Endothelial cell of umbilical vein (primary cell): ENCODE measurements around the gene SLC35F5. TPM values are rescaled to one million over a fixed set of nuclear protein-coding genes. Genes with fewer than 3 reads are reported as not detected.

Experiments used
- BruUV-seq: library from RNA; stranded (reverse); fragments of 400-500 nt; replicated peaks from 2 replicates; lab custom pipeline; 2021; lab: Mats Ljungman, UMichigan
- CTCF ChIA-PET: fragments of 300-600, 350-600 bp; sonication (Branson Sonifier 250); formaldehyde crosslinking; loops from one replicate; lab custom pipeline; 2021; ENCODE audit warnings: antibody characterized with exemption, inconsistent platforms; lab: Charles Lee
- POLR2A ChIA-PET: fragments of 300-600, 350-600 bp; sonication (Branson Sonifier 250); formaldehyde crosslinking; loops from one replicate; lab custom pipeline; 2021; ENCODE audit warnings: antibody characterized with exemption, inconsistent platforms; lab: Charles Lee
- DNase-seq: peaks from one replicate; pipeline ENCODE4 v3.0.0-alpha.2; 2011; ENCODE audit warnings: low read depth, low spot score
- FAIRE-seq: peaks from 2 replicates; lab custom pipeline; 2011; peaks lifted over from hg19 to GRCh38; lab: Jason Lieb, UNC
- H2AFZ ChIP-seq: 2 replicates; pipeline ENCODE4 v1.6.0; 2012; ENCODE audit warnings: low read depth, low read length, control low read depth, inconsistent platforms
- H3K27ac ChIP-seq: 2 replicates; pipeline ENCODE4 v1.5.1; 2011; ENCODE audit warnings: low read depth, mild to moderate bottlenecking, control low read depth, low read length, moderate library complexity; ENCODE audit not compliant: insufficient read depth
- H3K27me3 ChIP-seq, 2 experiments: 2 replicates each; pipeline versions ENCODE4 v1.6.0 to v1.6.1; 2011; ENCODE audit warnings: low read length in 2 of 2, mixed read lengths in 1 of 2; ENCODE audit not compliant: control insufficient read depth in 2 of 2, insufficient read depth in 2 of 2
- H3K36me3 ChIP-seq, 2 experiments: 2 replicates in 1 of 2; 3 replicates in 1 of 2; pipeline ENCODE4 v1.5.1; 2011; ENCODE audit warnings: low read length in 2 of 2, mild to moderate bottlenecking in 1 of 2, moderate library complexity in 1 of 2; ENCODE audit not compliant: control insufficient read depth in 2 of 2, insufficient read depth in 2 of 2; ENCODE audit errors: extremely low read depth in 1 of 2
- H3K4me1 ChIP-seq: 3 replicates; pipeline ENCODE4 v1.5.1; 2011; ENCODE audit warnings: mild to moderate bottlenecking, low read length; ENCODE audit not compliant: control insufficient read depth, insufficient read depth; ENCODE audit errors: extremely low read depth
- H3K4me2 ChIP-seq: 2 replicates; pipeline ENCODE4 v1.6.1; 2011; ENCODE audit warnings: low read length, control low read depth, mixed read lengths; ENCODE audit not compliant: insufficient read depth
- H3K4me3 ChIP-seq, 3 experiments: fragments of 200-600 bp in 1 of 3; sonication (generic), shearing (Covaris generic) in 1 of 3; replicated peaks in 1 of 3; 2 replicates each; pipeline ENCODE4 v1.5.1; 2011 to 2016; ENCODE audit warnings: control low read depth in 3 of 3, low read length in 3 of 3, mild to moderate bottlenecking in 2 of 3, inconsistent platforms in 1 of 3, low read depth in 1 of 3, moderate library complexity in 1 of 3; ENCODE audit not compliant: insufficient read depth in 1 of 3
- H3K79me2 ChIP-seq: 2 replicates; pipeline ENCODE4 v1.6.0; 2012; ENCODE audit warnings: low read length, inconsistent platforms; ENCODE audit not compliant: control insufficient read depth, insufficient read depth
- H3K9ac ChIP-seq: replicated peaks from 2 replicates; pipeline ENCODE3; 2011; ENCODE audit warnings: low read length, control low read depth; ENCODE audit not compliant: insufficient read depth; ENCODE audit errors: extremely low read depth
- H3K9me1 ChIP-seq: replicated peaks from 3 replicates; pipeline ENCODE4 v1.6.0; 2011; ENCODE audit warnings: mild to moderate bottlenecking, low read length; ENCODE audit not compliant: control insufficient read depth, insufficient read depth; ENCODE audit errors: extremely low read depth
- H3K9me3 ChIP-seq: replicated peaks from 2 replicates; pipeline ENCODE4 v1.5.1; 2012; ENCODE audit warnings: low read length, inconsistent platforms; ENCODE audit not compliant: control insufficient read depth, insufficient read depth
- H4K20me1 ChIP-seq: replicated peaks from 2 replicates; pipeline ENCODE3; 2011; ENCODE audit warnings: mild to moderate bottlenecking, low read length; ENCODE audit not compliant: control insufficient read depth, insufficient read depth; ENCODE audit errors: extremely low read depth
- EZH2 ChIP-seq: IDR thresholded peaks from 2 replicates; pipeline ENCODE4 v1.6.1; 2012; ENCODE audit warnings: borderline replicate concordance, low read depth, mild to moderate bottlenecking, moderate library complexity, low read length, inconsistent platforms; ENCODE audit not compliant: severe bottlenecking
- FOS ChIP-seq: IDR thresholded peaks from 2 replicates; pipeline ENCODE4 v1.6.1; 2011; ENCODE audit warnings: mild to moderate bottlenecking, low read length, moderate library complexity, borderline replicate concordance; ENCODE audit not compliant: insufficient read depth
- GATA2 ChIP-seq: IDR thresholded peaks from 2 replicates; pipeline ENCODE4 v1.7.0; 2011; ENCODE audit warnings: low read depth, mild to moderate bottlenecking, moderate library complexity, mixed read lengths, low read length; ENCODE audit not compliant: insufficient read length, insufficient read depth
- JUN ChIP-seq: IDR thresholded peaks from 2 replicates; pipeline ENCODE4 v1.6.1; 2011; ENCODE audit warnings: borderline replicate concordance, low read depth; ENCODE audit not compliant: insufficient read length, insufficient read depth
- MYC ChIP-seq: IDR thresholded peaks from one replicate; pipeline ENCODE4 v1.6.1; 2011; ENCODE audit warnings: mild to moderate bottlenecking, low read depth, low read length
- POLR2A ChIP-seq: IDR thresholded peaks from 2 replicates; pipeline ENCODE4 v1.6.1; 2012; ENCODE audit warnings: low read depth, mild to moderate bottlenecking, control low read depth, low read length
- POLR2AphosphoS5 ChIP-seq: IDR thresholded peaks from 2 replicates; pipeline ENCODE4 v1.6.1; 2012; ENCODE audit warnings: low read depth, mild to moderate bottlenecking, control low read depth, low read length, moderate library complexity; ENCODE audit not compliant: insufficient read depth
- dilution Hi-C: fragments of 300-500 bp; cut with MboI; formaldehyde crosslinking; loops from one replicate; pipeline ENCODE4 v1.15.0; 2019; ENCODE audit warnings: low sequenced_read_pairs; ENCODE audit not compliant: extremely low pct_ligation_motif_present
- intact Hi-C: fragments of 100-400 bp; cut with micrococcal nuclease; formaldehyde crosslinking; loops from one replicate; pipeline ENCODE4 v1.10.0; 2022
- polyA plus RNA-seq, 4 experiments: library from polyadenylated mRNA; depleted of rRNA in 3 of 4; stranded (reverse) in 3 of 4; unstranded in 1 of 4; fragments of >200 nt; gene quantifications; 2 replicates each; pipeline versions ENCODE4 v1.2.1 to v1.2.3, GENCODE V29; 2011 to 2012; ENCODE audit warnings: missing spikeins in 1 of 4
- total RNA-seq: library from RNA; stranded (reverse); gene quantifications from 2 replicates; pipeline ENCODE4 v1.2.3, GENCODE V29; 2021
- TF ChIP-seq, protein P1 (sequence below): IDR thresholded peaks from 2 replicates; pipeline ENCODE4 v1.6.1; 2011; ENCODE audit not compliant: insufficient read depth, insufficient read length
- TF ChIP-seq, protein P2 (sequence below), 2 donors: IDR thresholded peaks; 1 replicate in 1 of 2; 2 replicates in 1 of 2; pipeline ENCODE4 v1.5.1; 2011; ENCODE audit warnings: low read length in 2 of 2, mild to moderate bottlenecking in 2 of 2, moderate library complexity in 2 of 2, control low read depth in 1 of 2, inconsistent platforms in 1 of 2, low read depth in 1 of 2; ENCODE audit not compliant: insufficient read depth in 1 of 2; ENCODE audit errors: extremely low read depth in 1 of 2

The SLC35F5 gene
- total and polyA plus RNA-seq, 2 donors (not counting 3 experiments of a cell fraction or from before 2014, with no cell fraction given), result 22.4 to 51.1 TPM

DNA sequence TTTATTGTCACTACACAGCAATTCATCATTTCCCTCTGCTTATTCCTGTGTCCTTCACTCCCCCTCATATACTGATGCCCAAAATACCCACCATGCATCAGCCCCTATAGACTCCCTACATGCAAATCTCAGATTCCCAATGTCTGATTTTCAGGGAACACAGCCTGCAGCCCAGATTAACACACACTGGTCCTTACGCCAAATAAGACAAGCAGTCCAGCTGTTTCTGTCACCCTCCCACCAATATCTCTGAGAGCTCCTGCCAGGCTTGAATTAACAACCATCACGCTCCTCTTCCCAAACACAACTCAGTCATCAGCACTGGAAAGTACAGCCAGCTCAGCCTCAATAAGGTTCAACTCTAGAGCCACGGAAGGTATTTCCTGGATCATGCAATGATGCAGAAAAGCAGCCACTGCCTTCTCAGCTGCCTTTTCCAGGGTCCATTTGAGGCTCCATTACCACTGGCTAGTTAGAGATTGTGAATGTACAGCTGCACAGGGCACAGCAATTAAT is 39.0 kb upstream of the SLC35F5 start:
- peaks cover 0 to 8% of the 10 kb centered on the region in 2 experiments for H3K27me3 ChIP-seq
- no peaks in the 10 kb centered on the region for H3K9me3 ChIP-seq
- H3K9ac ChIP-seq, result no peak overlapping the region
- H3K9me1 ChIP-seq, result no peaks in the 10 kb centered on the region
- no peak overlapping the region for H2AFZ ChIP-seq
- TF ChIP-seq POLR2A, result no peak
- TF ChIP-seq JUN, result no peak
- TF ChIP-seq FOS, result no peak
- TF ChIP-seq, protein P1, sequence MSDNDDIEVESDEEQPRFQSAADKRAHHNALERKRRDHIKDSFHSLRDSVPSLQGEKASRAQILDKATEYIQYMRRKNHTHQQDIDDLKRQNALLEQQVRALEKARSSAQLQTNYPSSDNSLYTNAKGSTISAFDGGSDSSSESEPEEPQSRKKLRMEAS, result no peak
- no peak for TF ChIP-seq MYC
- no peak for TF ChIP-seq EZH2
- TF ChIP-seq, protein P2, sequence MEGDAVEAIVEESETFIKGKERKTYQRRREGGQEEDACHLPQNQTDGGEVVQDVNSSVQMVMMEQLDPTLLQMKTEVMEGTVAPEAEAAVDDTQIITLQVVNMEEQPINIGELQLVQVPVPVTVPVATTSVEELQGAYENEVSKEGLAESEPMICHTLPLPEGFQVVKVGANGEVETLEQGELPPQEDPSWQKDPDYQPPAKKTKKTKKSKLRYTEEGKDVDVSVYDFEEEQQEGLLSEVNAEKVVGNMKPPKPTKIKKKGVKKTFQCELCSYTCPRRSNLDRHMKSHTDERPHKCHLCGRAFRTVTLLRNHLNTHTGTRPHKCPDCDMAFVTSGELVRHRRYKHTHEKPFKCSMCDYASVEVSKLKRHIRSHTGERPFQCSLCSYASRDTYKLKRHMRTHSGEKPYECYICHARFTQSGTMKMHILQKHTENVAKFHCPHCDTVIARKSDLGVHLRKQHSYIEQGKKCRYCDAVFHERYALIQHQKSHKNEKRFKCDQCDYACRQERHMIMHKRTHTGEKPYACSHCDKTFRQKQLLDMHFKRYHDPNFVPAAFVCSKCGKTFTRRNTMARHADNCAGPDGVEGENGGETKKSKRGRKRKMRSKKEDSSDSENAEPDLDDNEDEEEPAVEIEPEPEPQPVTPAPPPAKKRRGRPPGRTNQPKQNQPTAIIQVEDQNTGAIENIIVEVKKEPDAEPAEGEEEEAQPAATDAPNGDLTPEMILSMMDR (IDR thresholded peaks at IDR 0.05; ENCODE audit: extremely low read depth in 1 of 2, insufficient read depth in 1 of 2, low read depth in 1 of 2, low read length in 2 of 2), result no peak
- TF ChIP-seq POLR2AphosphoS5, result no peak
- no peak for TF ChIP-seq GATA2
- H3K27ac ChIP-seq, result no peak overlapping the region
- DNase-seq (no peak), FAIRE-seq (no peak)
- no peaks in the 10 kb centered on the region for H3K36me3 ChIP-seq
- H4K20me1 ChIP-seq, result no peaks in the 10 kb centered on the region
- H3K4me1 ChIP-seq, result no peaks in the 10 kb centered on the region
- CTCF ChIA-PET, result interaction anchor here (1.1 kb wide), 1 partner anchor 93 kb away, joined by 3 read pairs; no protein-coding TSS in a partner anchor
- no TSS peak for BruUV-seq
- intact Hi-C loops, result no loop called here
- no peak overlapping the region for H3K4me2 ChIP-seq
- no peaks in the 10 kb centered on the region for H3K79me2 ChIP-seq
- no peak overlapping the region for H3K4me3 ChIP-seq
- dilution Hi-C loops, result no loop called here
- POLR2A ChIA-PET, result no interaction called here
